OCI-LY3 (cell line): ENCODE measurements around the gene MRPS2.

ENCODE experiments used
- CTCF ChIP-seq: fragments of 200-600, 300-600 bp; sonication (generic); IDR thresholded peaks from 2 replicates; pipeline ENCODE4 v1.5.1; 2014; ENCODE audit warnings: antibody characterized with exemption, low read length, low read depth
- EZH2phosphoT487 ChIP-seq: fragments of 200-600 bp; shearing (Covaris generic); IDR thresholded peaks from 2 replicates; pipeline ENCODE4 v1.6.1; 2018; ENCODE audit warnings: antibody characterized with exemption, mixed run types, low read depth

- TF ChIP-seq CTCF: no peak
- no peak for TF ChIP-seq EZH2phosphoT487
Measured at GRCh38 chr9:135463140-135463539, 37.3 kb upstream of the MRPS2 start.
